ENCODE measurements around the gene ZNF593OS.

ZNF593OS gene

DNA sequence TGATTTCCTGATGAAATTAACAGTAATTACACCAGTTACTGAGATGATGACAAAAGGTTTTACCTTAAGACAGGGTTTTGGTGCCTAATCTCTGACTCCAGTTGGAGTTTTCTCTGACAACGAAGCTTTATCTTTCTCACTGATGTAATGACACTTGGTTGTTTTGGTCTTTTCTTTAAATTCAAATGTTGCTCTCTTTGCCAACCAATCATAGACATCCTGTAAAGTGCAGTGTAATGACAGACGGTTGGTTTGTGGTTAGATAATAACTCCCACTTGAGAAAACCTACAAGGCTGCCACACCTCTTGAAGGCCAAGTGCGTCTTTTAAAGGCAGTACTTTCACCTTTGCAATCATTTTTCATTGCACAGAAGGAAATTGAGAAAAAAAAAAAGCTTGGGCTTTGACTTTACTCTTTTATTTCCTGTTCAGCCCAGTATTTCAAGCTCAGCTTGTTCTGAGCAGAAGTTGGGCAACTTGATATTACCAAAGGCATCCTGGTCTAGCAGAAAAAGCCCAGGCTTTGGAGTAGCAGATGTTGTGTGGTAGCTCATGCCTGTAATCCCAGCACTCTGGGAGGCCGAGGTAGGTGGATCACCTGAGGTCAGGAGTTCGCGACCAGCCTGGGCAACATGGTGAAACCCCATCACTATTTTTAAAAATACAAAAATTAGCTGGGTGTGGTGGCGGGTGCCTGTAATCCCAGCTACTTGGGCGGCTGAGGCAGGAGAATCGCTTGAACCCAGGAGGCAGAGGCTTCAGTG is 45.1 kb downstream of the ZNF593OS start:
- no peak for DNase-seq (ENCODE audit: low read depth in 2 of 2)

GRCh38 chr1:26125946-26126320 is 45.7 kb downstream of the ZNF593OS start:
- DNase-seq (ENCODE audit: low read depth in 2 of 2): no peak

GRCh38 chr1:26125382-26125781 is 46.2 kb downstream of the ZNF593OS start:
- DNase-seq (ENCODE audit: low read depth in 2 of 2): no peak

- no peak for DNase-seq (ENCODE audit: low read depth in 2 of 2)
Measured at GRCh38 chr1:26124418-26125331, 47.0 kb downstream of the ZNF593OS start.

DNA sequence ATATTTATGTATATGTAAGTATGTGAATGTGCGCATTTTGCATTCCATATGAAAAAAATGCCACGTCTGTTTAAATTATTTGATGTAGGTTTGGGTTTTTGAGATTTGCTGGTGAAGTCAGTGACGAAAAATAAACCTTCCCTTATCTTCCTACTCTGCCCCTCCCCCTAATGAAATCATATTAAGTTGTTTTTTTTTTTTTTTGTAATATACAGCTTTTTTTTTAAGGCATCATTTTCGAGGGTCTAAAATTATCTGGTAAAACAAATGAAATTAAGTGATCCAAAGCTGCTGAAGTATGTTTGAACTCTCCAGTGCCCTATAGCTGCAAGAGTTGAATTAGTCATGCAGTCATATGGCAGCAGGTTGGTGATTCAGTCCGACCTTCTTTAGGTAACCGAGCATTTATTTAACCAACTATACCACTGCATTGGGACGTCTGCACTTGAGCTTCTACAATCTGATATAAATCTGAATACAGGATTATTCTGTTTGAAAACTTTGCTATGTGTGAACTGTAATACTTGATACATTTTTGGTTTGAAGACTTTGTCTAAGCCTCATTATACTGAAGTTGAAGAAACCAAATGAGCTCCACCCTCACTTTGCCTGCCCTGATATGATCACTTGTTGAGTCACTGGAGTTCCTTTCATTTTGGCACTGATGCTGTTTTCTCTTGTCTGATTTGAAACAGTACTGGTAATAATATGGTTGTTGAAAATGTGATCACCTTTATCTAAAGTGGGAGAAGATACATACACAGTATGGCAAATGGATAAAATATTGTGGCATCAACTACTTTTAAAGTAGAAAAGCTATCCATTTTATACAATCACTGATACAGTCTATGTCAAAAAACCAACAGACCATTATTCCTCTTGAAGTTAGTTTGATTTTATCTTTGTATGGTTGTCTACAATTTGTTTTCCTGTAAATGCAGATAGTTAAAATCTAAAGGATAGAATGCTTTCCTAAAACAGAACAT is 48.4 kb downstream of the ZNF593OS start:
- DNase-seq (ENCODE audit: low read depth in 2 of 2): no peak

- no peak for DNase-seq (ENCODE audit: low read depth in 2 of 2)
Measured at GRCh38 chr1:26121854-26122773, 49.5 kb downstream of the ZNF593OS start.

GRCh38 chr1:26119892-26120608 is 51.6 kb downstream of the ZNF593OS start:
- no peak for DNase-seq (ENCODE audit: low read depth in 2 of 2)

Data from stimulated activated CD8-positive, alpha-beta memory T cell treated with anti-CD3 and anti-CD28 coated beads, Interleukin-2, amount 100 ng/mL, for 48 hours (primary cell).